NCI-H146 treated with DMSO at 0.1 percent for 48 hours (cell line): ENCODE data around the gene GALNTL6.
"Not testable (repeated sequence)": the region's sequence is repeated elsewhere in the genome, so short reads cannot be mapped to it uniquely, and the experiment has no call there.

ENCODE experiments used
- DNase-seq: peaks from one replicate; lab custom pipeline; 2025; ENCODE audit not compliant: unreplicated experiment; lab: John Stamatoyannopoulos, UW

GALNTL6 gene

DNA sequence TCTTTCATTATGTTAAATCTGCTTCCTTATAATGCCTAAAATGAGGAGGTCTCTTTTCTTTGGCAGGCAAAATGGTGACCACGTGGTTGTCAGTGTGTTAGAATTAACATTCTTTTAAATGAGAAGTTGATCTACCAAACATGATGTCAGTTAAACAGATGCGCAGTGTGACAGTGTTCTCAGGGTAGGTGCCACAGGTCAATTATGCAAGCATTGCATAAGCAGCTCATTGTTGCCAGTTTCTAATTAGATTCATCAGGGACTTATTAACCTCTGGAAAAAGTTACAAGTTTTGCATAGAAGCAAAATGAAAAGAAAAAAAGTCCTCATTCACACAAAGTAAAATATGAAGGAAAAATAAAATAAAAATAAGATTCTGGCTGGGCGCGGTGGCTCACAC, 1031.4 kb downstream of the GALNTL6 start:
- DNase-seq: no peak

DNA sequence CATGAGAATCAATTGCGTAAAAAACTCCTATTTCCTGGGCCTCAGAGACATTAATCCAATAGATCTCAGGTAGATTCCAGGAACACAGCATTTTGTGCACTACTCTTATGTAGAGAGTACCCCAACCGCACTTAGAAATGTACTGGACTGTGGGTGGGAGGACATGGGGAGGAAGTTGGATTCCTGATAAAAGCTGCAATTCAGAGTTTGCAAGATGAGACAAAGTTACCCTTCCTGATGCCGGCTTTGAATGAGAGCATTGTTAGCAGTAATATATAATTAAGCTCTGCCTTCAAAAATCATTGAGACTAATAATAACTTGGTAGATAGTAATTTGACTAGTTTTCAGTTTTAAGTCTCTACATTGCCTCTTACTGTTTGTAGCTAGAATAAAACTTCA, 1032.1 kb downstream of the GALNTL6 start:
- no peak for DNase-seq

DNA sequence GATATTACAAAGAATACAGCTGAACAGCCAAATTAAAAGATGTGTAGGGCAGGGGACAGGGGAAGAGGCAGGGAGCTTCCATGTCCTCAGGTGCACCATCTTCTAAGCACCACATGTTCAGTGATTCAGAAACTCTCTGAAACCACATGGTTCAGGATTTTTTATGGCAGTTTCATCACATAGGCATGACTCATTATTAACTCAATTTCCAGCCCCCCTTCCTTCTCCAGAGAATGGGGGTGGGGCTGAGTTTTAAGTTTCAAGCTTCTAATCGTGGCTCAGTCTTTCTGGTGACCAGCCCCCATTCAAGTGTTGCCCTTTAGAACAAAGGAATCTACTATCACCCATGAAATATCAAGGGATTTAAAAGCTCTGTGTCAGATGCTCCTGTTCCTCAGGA, 1037.6 kb downstream of the GALNTL6 start:
- DNase-seq: no peak

DNA sequence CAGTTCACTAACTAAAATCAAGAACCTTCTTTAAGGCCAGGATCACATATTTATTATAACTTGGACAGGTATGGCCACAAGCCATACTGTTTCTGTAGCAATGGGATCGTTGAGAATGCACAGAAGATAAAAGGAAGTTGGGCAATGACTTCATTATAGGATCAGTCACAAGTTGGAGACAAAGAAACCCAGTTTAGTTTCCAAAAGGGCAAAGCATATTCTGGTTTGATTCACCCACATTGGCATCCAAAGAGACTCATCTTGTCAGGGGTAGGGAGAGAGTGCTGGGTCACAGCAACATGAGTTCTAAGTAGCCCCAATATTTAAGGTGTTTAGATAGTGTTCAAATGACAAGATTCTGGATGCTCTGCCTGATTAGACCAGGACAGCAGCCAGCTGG, 1038.3 kb downstream of the GALNTL6 start:
- DNase-seq: no peak

DNA sequence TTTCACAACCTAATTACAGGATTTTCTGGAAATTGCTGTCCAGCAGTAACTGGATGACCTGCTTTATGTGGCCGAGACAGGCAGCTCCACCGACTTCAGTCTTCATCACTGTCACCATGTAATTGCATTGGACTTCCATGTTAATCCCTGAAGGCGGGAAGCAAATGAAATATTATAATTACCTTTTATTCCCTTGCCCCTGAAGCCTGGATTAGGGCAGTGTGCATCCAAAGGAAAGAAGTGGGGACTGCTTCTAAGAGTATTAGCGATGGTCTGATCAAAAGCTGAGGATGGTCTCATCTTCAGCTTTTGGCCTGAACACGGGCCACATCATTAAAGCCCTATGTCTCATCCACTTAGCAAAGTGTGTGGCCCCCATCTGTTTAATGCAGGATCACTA, 1043.8 kb downstream of the GALNTL6 start:
- DNase-seq: no peak

DNA sequence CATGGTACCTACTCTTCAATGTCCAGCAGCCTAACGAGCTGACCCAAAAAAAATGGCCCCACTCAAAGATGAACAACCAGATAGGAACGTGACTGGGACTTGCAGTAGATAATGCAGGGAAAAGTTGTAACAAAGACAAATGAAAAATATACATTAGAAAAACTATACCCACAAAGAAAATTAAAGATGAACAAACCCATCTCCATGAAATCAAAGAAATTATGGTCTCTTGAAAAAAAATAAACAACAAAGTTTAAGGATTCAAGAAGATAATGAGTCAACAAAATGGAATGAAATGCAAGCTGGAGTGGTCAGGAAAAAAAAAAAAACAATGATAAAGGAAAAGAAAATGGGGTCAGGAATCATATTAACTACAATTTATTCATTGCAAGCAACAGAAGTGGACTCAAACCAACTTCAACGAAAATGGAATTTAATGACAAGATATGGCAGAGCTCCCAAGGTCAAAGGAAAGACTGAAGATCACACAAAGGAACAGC, 1045.6 kb downstream of the GALNTL6 start:
- no peak for DNase-seq

DNA sequence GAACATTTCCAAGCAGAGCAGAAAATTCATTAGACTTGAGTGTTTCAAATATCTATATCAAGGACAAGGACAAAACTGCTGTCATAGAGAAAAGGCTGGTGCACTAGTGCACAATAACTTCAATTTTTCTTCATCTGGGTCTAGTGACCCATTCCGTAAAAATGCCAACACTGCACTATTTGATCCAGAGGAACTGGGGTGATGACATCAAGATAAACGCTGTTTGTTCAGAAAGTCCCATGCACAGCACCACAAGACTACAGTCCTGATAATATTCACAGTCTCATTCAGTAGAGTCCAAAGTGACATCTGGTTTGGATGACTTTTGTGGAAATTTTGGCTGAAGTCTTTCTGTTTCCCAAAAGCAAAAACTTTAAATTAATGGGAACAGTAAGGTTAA, 1051.9 kb downstream of the GALNTL6 start:
- DNase-seq: no peak

DNA sequence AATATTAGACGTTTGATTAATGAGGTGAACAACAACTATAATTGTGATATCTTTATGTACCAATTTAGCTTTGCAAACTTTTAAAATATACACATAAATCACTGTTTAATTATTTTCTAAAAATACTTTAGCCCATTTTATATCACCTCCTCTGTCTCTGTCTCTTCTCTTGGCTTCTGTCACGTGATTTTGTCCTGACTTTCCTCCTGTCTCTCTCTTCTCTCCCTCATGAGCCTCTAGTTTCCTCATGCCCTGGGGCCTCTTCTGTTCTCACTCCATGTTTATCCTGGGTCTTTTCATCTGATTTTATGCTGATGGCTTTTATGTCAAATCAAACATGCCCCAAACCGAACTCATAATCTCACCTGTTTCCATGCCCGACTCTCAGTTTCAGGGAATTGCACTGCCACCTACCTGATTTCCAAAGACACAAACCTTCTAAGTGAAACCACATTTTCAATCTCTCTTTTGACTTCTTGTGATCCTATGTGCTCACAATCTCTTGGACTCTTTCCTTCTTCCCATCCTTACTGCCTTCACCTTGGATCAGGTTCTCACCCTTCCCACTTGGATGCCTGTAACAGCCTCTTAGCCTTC, 1052.4 kb downstream of the GALNTL6 start:
- peak; percentile 49 for DNase-seq

DNA sequence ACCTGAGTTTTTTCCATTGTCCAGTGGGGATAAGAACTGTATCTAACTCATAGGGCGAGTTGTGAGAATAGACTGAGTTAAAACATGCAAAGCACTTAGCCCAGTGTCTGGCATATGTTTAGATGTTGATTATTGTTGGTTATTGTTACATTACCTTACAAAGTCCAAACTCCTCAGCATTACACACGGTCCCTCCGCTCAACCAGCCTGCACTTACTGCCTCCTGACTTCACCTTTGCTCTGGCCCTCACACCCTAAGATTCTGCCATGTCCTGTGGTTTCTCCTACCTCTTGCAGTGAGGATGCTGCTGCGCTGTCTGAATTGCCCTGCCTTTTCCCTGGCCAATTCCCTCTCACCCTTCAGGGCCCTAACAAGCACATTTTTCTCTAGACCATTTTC, 1053.2 kb downstream of the GALNTL6 start:
- DNase-seq: no peak

DNA sequence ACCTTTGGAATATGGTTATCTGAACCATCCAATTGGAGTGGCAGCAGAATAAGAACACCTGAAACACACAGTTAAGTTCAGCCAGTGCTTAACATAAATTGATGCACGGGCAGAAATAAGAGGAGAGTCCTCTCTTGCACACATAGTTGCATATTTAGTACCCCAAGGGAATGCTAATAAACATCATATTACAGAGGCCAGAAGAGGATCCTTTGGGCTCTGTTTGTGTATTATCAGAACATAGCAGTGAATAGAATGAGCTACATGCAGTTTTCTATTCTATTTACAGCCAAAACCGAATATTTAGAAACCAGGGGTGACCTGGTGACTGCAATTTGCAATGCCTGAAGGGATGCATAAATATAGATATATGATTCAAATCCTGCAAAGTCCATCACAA, 1054.6 kb downstream of the GALNTL6 start:
- DNase-seq: no peak

DNA sequence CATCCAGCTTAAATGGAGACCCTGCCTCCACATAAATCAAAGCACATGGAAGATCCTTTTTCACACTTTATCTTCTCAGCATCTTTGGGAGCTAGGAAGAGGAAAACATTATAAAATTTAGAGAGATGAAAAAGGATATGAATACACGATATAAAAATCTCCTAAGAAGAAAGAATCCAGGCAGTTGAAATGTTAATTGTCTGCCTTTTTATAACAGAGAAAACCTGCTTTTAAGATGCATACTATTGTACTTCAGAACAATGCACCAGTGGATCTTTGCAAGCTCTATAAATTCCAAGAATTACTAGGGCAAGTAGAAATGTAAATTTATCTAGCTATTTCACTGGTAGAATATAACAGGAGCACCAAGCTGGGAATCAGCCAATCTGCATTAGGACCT, 1055.1 kb downstream of the GALNTL6 start:
- no peak for DNase-seq

DNA sequence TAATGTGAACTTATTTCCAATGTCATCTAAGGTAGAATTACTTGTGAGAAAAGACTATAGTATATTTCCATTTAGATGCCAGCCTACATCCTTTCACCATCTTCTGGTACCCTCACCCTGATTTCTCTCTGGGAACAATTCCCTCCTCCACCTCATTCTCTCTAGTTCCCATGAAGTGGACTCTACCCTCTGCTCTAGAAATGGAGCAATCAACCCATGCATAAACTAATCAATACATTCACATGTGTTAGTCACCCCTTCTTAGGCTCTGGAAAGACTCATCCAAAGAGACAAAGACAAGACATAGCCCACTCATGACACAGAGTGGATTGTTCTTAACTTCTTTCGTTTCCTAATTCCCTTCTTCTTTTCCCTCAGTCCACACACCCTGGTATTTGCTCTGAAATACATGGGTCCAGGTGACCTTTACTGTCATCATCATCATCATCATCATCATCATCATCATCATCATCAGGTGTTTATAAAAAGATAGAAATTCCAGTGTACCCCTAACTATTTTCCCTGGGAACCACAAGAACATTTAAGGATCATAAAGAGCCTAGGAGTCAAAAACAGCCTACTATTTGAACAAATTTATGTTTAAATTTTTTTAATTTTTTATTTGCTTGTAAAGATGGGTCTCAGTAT, 1056.5 kb downstream of the GALNTL6 start:
- no peak for DNase-seq

DNA sequence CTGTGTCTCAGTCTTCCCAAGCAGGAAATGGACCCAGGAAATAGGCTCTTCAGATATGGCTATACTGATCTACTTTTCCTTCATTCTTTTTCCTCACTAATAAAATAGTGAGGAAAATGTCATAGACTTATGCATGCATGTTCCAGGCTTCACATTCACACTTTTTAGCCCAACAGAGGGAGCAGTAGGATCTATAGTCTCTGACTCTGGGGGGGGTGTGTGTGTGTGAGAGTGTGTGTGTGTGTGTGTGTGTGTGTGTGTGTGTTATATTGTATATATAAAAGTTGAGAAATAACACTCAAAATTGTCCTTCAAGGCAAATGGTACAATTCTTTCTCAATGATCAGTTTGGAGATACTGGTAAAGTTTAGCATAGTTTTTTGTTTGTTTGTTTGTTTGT, 1058.2 kb downstream of the GALNTL6 start:
- DNase-seq: no peak

DNA sequence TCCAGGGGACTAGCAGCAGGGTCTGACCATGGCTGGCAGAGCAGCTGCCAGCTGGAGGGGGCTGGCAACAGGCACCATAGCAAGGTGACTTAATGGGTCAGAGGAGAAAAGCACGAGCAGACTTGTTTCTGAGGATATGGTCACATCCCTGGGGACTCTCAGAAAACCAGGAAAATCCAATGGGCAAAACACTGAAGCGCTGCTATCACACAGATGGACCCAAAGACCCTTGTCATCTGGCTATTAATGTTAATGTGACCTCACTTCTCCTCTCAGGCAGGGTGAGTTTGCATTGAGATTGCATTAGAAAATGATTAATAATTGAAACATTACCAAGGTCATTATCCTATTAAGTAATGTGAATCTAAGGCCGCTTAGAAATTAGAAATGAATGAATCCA, 1061.7 kb downstream of the GALNTL6 start:
- no peak for DNase-seq

DNA sequence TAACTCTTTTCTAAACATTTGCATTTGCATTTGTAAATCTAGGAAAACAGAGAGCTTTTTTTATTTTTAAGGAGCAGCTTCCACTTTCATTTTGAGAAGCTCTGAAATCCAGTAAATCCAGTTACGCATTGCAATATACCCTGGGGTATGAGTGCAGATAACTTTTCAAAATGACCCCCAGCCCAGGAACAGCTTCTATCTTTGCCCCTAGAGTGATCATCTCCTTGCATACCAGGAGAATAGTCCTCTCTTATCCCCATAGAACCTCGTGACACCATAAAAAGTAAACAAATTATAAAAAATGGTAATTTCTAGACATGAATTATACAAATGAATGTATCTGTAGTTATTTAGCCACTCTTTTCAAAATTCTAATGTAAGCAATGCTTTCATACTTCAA, 1063.2 kb downstream of the GALNTL6 start:
- no peak for DNase-seq

DNA sequence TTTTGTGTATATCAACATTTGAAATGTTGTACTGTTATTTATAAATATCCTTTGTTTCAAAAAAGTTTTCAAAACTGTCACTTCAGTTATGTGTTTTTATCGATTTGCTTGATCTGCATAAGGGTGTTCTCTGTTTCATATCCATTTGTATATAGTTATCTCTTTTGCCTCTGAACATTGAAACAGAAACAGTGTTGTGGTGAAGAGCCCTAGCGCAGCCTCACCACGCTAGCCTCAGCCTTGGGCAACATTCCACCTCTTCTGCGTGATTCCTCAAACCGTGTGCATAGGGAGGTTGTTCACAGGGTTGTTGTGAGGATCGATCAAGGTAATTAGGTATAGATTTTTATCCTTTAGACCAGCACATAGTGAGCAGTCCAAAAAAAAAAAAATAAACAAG, 1068.4 kb downstream of the GALNTL6 start:
- DNase-seq: no peak

DNA sequence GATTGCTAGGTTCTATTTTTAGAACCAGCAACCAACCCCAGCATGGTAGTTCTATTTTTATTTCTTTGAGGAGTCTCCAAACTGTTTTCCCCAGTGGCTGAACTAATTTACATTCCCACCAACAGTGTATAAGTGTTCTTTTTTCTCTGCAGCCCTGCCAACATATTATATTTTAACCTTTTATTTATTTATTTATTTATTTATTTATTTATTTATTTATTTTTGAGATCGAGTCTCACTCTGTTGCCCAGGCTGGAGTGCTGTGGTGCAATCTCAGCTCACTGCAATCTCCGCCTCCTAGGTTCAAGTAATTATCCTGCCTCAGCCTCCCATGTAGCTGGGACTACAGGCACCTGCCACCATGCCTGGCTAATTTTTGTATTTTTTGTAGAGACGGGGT, 1074.2 kb downstream of the GALNTL6 start:
- DNase-seq: not testable (repeated sequence)

DNA sequence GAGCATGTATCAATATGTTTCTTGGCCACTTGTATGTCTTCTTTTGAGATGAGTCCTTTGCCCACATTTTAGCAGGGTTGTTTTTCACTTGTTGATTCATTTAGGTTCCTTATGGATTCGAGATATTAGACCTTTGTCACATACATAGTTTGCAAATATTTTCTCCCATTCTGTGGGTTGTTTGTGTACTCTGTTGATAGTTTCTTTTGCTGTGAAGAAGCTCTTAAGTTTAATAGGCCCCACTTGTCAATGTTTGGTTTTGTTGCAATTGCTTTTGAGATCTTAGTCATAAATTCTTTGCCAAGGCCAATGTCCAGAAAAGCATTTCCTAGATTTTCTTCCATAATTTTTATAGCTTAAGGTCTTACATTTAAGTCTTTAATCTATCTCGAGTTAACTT, 1074.8 kb downstream of the GALNTL6 start:
- no peak for DNase-seq

DNA sequence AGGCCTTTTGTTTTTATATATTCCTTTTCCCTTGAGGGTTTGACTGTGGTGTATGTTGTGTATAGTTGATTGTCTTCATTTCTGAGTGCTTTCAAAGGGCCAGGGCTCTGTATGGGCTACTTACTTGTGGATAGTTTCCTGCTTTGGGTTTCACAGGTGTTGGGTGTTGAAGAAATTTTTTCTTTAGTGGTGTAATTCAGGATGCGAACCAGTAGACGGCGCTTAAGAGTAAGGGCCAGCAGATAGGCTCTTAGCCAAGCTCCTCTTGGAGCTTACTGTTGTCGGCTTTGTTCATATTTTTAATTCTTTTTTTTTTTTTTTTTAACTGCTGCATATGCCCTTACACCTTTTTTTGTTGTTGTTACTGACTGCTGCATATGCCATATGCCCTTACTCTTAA, 1079.1 kb downstream of the GALNTL6 start:
- DNase-seq: no peak

DNA sequence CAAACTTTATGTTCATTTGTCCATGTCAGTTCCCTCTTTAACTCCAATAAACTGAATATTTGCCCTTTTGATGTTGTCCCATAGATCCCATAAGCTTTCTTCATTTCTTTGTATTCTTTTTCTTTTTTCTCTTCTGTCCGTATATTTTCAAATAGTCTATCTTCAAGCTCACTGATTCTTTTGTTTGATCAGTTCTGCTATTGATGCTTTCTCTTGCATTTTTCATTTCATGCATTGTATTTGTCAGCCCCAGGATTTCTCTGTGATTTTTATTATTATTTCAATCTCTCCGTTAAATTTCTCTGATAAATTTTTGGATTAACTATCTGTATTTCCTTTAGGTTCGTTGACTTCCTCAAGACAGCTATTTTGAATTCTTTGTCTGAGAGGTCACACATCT, 1082.5 kb downstream of the GALNTL6 start:
- DNase-seq: no peak

DNA sequence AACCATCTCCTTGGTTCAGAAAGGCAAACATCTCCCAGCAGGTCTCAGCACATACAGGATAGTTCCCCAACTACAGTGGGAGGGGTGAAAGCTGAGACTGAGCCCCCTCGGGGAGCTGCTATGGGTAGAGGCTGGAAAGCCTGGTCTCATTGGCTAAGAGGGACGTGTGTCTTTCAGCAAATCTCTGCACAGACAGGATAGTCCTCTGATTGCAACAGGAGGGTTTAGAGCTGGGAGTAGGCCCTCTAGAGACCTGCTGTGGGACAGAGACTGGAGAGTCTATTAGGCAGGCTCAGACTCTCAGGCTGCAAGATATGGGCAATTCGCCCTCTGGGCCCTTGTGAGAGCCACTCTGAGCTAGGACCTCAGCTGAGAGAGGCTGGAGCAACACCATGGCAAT, 1083.8 kb downstream of the GALNTL6 start:
- no peak for DNase-seq

DNA sequence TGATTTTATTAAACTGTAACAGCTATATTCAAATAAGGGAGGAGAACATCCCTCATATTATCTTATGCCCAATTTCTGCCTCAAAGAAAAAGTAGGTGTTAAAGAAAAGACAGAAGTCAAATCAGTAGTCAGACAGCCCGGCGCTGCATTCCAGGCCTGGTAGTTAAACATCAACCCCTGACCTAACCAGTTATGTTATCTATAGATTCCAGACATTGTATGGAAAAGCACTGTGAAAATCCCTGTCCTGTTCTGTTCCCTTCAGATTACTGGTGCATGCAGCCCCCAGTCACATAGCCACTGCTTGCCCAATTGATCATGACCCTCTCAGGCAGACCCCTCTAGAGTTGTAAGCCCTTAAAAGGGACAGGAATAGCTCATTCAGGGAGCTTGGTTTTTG, 1085.5 kb downstream of the GALNTL6 start:
- no peak for DNase-seq

DNA sequence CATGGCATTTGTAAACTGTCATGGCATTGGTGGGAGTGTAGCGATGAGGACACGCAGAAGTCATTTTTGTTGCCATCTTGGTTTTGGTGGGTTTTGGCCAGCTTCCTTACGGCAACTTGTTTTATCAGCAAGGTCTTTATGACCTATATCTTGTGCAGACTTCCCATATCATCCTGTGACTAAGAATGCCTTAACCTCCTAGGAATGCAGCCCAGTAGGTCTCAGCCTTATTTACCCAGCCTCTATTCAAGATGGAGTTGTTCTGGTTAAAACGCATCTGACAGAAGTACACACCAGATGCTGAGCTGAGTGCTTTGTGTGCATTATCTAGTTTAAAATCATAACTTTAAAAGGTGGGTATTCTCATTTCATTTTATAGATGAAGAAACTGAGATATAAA, 1086.7 kb downstream of the GALNTL6 start:
- no peak for DNase-seq
